ENCODE data around the gene ERG28. TPM values are rescaled to one million over a fixed set of nuclear protein-coding genes. Genes with fewer than 3 reads are reported as not detected.

Gene ERG28
- total and polyA plus RNA-seq, 2 experiments from 2014 or later = 27.9 to 95.1 TPM

DNA sequence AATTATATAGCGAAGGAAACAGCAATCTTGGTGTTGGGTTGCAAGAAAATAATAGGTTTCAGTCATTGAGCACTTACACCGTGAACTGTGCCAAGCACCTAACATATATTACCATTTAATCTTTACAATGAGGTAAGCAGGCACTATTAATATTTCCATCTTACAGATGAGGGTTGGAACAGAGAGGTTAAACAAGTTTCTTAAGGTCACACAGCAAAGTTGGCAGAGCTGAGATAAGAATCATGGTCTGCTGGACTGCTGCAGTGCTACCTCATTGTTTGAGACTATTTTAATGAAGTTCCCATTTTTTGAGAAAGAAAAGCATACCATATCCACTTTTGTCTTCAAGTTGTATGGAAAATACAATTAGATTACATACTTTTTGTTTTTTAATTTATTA lies 1.7 kb downstream of the ERG28 start:
- Histone ChIP-seq H3K27me3 (ENCODE audit: insufficient read depth) (no peaks in the 10 kb centered on the region), H4K20me1 (replicated peaks; ENCODE audit: insufficient read depth) (peaks cover 10% of the 10 kb centered on the region), H3F3A (replicated peaks; ENCODE audit: low read depth) (peaks cover 5% of the 10 kb centered on the region), H3K9me2 (ENCODE audit: insufficient read depth) (no peaks in the 10 kb centered on the region), H3K36me3 (ENCODE audit: insufficient read depth) (0 out of 2 replicates have a peak, but pooled peaks cover 4% of the 10 kb centered on the region), H2AFZ (no peak overlapping the region), H3K27ac (ENCODE audit: low read depth) (no peak overlapping the region), H3K4me2 (no peak overlapping the region), H3K4me1 (ENCODE audit: insufficient read depth) (peaks cover 16% of the 10 kb centered on the region; the same call in 1 of the 2 replicates), H3K4me3 (no peak overlapping the region), H3K79me2 (replicated peaks; ENCODE audit: insufficient read depth) (peaks cover 54% of the 10 kb centered on the region)
- Mint-ChIP-seq H3K27me3 (ENCODE audit: insufficient read depth, low read depth, poor library complexity) (peaks cover 13% of the 10 kb centered on the region), H3K4me3 (no peak overlapping the region), H3K9me3 (no peaks in the 10 kb centered on the region), H3K27ac (no peak overlapping the region), H3K4me1 (peaks cover 19% of the 10 kb centered on the region; the same call in 2 of the 3 replicates), H3K36me3 (ENCODE audit: low read depth) (peaks cover 25% of the 10 kb centered on the region)
- TF ChIP-seq EZH2phosphoT487 (IDR thresholded peaks at IDR 0.05; ENCODE audit: unreplicated experiment) = no peak
- TF ChIP-seq ETS1 (IDR thresholded peaks at IDR 0.05) = no peak
- no peak for TF ChIP-seq POLR2AphosphoS5 (IDR thresholded peaks at IDR 0.05; ENCODE audit: low read depth)
- no peak for TF ChIP-seq CTCF (conservative IDR thresholded peaks at IDR 0.05; ENCODE audit: low read depth in 2 of 2)
- TF ChIP-seq NANOG (IDR thresholded peaks at IDR 0.05; ENCODE audit: borderline replicate concordance) = no peak
- no peak for TF ChIP-seq ZNF331 (CRISPR knock-in tag; IDR thresholded peaks at IDR 0.05; ENCODE audit: low read depth)
- no peak for TF ChIP-seq CREB1 (CRISPR knock-in tag; IDR thresholded peaks at IDR 0.05; ENCODE audit: low read depth)
- no peak for TF ChIP-seq ZNF462 (CRISPR knock-in tag; IDR thresholded peaks at IDR 0.05)
- no peak for TF ChIP-seq JUNB (IDR thresholded peaks at IDR 0.05; ENCODE audit: unreplicated experiment)
- no peak for TF ChIP-seq EZH2 (IDR thresholded peaks at IDR 0.05; ENCODE audit: low read depth, unreplicated experiment)
- TF ChIP-seq REST (IDR thresholded peaks at IDR 0.05; ENCODE audit: unreplicated experiment) = no peak
- no peak for TF ChIP-seq STAT1 (IDR thresholded peaks at IDR 0.05; ENCODE audit: unreplicated experiment)
- no peak for TF ChIP-seq ZNF114 (CRISPR knock-in tag; IDR thresholded peaks at IDR 0.05)
- DNase-seq (ENCODE audit: low spot score) = no peak
- ATAC-seq = no peak

All from GM23338 (cell line).